ENCODE results near the gene LSM4.

DNA sequence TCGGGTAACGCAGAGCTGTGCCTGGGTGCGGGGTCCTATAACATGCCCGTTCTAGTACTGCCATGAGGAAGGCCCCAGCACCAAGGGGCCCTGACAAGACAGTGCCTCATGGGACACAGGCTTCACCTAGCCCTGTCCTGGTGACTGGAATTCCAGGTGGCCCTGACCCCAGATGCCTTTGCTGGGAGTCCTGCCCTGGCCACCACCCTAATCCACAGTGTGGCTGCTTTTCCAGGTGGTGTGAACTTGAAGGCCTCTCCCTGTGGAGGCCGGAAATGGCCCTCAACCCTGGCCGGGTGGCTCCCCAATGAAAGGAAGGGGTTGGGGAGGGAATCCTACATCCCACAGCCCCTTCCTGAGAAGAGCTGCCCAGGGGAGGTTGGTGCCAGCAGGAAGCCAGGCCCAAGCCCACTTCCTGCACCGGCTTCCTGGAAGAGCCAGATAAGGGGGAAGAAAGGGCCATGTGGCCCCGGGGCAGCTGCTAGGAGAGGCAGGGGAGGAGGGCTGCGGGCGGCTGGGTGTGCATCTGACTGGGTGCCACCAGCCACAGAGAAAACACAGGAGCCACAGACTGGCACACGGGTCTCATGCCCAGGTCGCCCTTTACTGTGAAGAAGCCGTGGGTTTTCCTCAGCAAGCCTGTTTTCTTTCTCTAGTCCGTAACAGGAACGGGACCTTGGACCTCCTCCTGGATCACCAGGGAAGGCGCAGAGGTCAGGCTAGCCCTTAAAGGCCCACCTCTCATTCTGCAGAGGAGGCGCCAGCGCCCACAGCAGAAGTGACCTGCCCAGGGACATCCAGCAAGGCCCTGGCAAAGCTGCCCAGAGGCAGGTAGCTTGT is 4.7 kb downstream of the LSM4 start:
- TF ChIP-seq, protein P1, sequence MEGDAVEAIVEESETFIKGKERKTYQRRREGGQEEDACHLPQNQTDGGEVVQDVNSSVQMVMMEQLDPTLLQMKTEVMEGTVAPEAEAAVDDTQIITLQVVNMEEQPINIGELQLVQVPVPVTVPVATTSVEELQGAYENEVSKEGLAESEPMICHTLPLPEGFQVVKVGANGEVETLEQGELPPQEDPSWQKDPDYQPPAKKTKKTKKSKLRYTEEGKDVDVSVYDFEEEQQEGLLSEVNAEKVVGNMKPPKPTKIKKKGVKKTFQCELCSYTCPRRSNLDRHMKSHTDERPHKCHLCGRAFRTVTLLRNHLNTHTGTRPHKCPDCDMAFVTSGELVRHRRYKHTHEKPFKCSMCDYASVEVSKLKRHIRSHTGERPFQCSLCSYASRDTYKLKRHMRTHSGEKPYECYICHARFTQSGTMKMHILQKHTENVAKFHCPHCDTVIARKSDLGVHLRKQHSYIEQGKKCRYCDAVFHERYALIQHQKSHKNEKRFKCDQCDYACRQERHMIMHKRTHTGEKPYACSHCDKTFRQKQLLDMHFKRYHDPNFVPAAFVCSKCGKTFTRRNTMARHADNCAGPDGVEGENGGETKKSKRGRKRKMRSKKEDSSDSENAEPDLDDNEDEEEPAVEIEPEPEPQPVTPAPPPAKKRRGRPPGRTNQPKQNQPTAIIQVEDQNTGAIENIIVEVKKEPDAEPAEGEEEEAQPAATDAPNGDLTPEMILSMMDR (IDR thresholded peaks at IDR 0.05; ENCODE audit: insufficient read depth, low read length, poor library complexity, severe bottlenecking): no peak
- TF ChIP-seq EZH2phosphoT487 (conservative IDR thresholded peaks at IDR 0.05; ENCODE audit: low read length): no peak
